Hematopoietic multipotent progenitor cell treated with erythropoietin and hydrocortisone succinate and interleukin-3 and kit ligand, for 6 days (in vitro differentiated cells): ENCODE results near the gene PIP4K2A.
A peak's percentile ranks its signal among the peaks of the same experiment; 100 is the strongest.

Source experiments
- DNase-seq: peaks from one replicate; pipeline ENCODE4 v3.0.0-alpha.2; 2015

The PIP4K2A gene

DNA sequence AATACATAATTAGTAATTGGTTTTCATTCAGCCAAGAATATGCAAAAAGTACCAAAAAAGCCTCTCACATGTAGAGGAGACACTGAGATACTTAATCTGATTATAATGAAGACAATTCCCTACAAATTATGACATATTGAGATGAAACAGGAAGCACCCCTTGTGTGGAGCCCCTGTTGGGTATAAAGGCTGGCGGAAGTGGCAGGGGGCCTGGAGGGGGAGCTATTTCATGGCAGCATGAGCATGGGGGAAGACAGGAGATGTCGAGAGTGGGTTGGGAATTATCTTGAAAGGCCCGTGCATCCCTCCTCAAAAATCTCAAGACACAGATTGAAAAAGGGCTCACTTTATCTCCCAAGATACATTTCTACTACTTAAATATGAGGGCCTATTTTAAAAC is 96.9 kb downstream of the PIP4K2A start:
- DNase-seq: no peak

DNA sequence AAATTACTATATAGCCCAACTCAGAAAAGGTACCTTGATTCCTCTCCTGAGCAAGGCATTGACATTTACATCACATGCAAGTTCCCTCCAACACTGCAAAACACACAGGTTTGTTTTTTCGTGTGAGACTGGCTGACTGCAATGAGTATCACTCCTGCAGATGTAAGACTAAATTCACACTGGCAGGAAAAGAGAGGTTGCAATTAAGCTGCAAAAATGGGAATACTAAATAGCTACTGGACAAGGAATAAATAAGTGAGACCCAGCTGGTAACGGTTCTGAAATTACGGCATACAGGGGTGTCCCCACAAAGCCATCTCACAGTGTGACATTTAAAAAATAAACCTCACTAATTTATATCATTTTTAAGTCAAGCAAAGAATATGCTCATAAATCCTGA is 97.3 kb downstream of the PIP4K2A start:
- DNase-seq: no peak

DNA sequence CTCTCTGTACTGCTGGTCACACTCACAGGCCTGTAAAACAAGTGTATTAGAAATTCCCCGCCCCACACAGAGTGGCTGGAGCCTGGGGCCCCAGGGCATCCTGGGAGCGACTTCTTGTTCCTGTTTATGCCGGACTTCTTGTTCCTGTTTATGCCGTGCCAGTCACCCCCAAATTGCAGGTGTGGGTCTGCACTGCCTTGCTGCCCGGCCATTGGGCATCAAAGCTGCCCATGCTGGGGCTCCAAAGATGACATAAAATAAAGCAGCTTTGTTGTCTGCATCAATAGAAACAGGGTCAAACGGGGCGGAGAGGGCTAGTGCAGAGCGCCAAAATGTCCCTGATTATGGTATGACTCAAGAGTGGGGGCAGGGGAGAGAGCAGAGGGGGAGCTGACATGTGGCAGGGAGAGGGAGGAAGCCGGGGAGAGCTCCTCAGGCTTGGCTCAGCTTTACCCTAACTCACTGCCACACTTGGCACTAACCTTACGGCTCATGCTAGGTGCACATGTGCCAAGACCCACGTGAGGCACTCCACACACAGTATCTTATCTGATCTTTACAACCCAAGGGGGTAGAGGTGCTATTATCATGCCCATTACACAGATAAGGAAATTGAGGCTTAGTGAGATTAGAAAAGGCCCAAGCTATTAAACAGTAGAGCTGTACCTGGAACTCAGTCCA is 98.4 kb downstream of the PIP4K2A start:
- peak; percentile 76 for DNase-seq

DNA sequence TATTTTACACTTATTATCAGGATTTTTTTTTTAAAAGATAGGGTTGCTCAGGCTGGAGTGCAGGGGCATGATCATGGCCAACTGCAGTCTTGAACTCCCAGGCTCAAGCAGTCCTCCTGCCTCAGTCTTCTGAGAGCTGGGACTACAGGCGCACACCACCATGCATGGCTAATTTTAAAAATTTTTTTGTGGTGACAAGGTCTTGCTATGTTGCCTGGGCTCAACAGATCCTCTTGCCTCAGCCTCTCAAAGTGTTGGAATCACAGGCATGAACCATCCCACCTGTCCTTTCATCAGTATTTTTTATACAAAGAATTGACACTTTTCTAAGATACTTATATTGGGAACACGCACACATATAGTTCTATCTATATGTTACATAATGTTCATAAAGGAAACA is 99.3 kb downstream of the PIP4K2A start:
- no peak for DNase-seq

DNA sequence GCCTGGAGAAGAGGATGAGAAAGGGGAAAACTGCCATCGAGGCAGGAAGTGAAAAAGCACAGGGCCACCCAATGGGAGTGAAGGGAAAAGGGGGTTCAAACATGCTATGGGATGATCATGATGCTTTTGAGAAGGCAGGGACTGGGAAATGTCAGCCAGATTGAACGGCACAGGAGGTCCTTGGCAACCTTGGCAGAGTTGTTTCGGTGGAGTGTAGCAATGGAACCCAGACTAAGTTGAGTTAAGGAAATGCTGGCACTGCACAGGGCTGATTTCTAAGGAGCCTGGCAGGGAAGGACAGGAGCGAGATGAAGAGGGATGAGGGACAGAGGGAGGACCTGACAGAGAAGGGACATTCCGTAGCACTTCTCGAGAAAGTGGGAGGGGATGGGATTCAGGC is 101.4 kb downstream of the PIP4K2A start:
- DNase-seq: no peak

DNA sequence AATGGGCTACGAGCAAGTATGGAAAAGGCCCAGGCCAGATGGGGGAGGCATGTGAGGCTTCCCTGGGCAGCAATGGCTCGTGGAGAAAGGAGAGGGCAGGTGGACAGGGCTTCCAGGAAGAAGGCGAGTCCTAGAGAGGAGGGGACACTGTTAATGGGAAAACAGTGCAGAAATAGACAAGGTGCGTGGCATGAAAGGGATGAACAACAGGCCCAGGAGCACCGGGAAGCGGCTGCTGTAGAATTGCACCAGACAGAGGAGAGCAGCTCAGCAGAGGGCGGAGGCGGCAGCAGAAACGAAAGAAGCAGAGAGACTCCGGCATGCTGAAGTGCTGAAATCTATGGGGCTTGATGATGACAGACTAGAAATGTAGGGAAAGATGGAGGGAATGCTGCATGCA is 102.1 kb downstream of the PIP4K2A start:
- no peak for DNase-seq

DNA sequence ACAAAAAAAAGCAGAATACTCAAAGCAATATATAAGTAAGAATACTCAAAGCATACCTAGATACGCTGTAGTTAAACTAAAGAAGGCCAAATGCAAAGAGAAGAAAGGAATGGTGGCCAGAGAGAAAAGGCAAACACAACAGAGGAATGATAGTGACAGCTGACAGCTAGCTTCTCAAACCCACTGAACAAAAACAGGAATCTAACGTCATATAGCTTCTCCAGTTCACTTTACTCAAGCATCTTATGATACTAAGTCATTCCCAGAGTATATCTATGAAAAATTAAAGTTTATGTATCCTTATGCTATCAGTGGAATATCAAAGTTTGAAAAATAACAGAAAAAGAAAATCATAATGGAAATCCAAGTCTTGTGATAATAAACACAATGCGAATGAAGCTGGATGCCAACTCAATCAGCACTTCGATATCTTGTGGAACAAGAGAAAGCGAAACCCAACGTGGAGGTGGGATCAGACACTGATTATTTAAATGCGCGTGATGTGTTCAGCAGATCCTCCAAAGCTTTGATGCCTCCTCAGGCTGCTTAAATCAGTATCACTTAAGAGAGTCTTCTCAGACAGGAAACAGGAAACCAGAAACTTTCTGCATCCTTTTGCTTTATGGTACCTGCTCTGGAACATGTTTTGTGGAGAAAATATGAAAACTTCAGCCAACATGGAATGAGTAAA is 102.8 kb downstream of the PIP4K2A start:
- no peak for DNase-seq

DNA sequence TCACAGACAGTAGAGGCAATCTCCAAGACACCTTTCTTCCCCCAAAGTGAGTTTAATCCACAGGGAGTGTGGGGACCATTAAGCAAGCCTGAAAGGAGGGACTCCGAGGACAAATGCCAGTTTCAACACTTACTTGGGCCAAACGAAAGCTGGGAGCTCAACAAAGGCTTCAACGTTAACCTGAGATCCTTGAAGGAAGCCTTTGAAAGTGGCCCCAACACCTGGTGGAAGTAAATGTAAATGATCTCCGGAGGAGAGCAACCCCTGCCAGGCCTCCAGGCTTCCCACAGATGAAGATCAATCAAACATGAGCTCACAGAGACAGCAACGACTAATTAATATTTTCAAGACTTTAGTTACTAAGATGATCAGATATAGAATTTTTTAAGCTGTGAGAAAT is 103.8 kb downstream of the PIP4K2A start:
- DNase-seq: no peak

DNA sequence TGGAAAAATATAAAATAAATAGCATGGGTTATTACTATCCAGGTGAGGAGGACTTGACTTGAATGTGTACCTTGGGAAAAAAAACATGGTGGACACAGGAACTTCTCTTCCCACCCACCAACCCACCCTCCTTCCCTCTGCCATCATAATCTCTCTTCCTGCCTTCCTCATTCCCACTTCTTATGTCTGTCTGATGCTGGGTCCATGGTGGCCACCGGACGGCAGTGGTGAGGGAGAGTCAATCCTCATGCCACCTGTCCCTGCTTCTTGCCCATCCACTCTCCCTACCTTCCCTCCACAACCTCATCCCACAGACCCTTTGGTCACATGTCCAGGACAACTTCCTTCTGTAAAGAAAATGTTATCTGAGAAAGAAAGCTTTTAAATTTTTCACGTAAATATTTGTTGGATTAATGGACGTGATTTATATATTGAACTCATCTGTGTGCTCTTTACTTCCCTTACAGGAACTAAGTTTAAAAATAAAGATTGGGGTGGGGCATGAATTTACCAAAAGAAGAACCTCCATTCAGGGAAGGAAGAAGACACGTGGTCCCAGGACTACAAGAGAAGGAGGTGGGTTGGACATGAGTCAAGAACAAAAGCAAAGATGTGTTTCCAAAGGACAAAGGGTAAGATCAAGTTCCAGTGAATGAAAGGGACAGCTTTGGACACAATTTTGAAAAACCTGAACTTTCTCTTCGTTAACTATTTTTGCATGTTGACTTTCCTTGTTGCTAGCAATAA is 104.5 kb downstream of the PIP4K2A start:
- DNase-seq: no peak

DNA sequence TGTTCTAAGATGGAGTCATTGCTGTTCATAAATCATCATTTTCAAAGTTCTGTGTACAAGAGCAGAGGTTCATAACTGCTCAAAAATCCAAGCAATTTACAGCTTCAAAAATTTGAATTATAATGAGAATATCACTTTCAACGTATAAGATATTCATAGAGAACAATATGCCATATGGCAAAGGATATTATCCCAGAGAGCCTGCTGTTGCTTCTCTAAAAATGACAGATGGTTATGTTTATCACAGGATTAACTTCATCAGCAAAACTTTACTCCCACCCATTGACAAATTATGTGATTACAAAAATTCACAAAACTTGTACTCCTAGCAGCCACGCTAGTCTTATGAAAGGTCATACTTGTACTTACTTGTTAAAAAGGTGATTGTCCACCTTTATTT is 105.1 kb downstream of the PIP4K2A start:
- no peak for DNase-seq

DNA sequence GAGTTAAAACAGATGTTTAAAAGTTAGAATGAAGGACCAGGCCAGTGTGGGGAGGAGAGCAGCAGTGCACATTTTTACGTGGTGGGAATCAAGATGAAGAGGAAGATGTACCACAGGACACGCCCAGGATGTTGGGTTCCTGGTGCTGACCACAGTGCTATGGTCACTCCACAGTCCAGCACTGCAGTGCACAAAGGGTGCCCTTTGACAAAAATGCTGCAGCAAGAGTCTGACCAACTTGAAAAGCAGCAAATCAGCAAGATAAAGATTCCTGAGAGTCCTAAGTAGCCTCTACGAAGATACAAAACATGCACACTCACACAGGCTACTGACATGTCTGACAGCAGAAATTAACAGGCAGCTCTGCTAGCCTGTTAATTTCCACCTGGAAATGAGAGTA is 107.1 kb downstream of the PIP4K2A start:
- no peak for DNase-seq

DNA sequence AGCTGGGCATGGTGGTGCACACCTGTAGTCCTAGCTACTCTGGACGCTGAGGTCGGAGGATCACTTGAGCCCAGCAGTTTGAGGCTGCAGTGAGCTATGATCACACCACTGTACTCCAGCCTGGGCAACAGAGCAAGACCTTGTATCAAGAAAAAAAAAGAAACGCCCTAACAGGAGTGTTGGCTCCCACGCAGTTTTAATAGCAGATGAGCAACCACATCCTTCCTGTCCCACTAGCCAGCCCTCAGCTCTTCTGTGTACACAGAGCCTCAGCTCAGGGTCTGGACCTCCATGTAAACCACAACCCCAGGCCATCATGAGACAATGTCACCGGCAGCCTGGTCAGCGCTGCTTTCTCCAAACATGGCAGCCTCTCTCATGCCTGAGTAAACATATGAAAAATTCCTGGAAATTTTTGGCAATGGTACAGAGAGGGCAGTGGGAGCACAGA is 108.2 kb downstream of the PIP4K2A start:
- peak; percentile 82 for DNase-seq

DNA sequence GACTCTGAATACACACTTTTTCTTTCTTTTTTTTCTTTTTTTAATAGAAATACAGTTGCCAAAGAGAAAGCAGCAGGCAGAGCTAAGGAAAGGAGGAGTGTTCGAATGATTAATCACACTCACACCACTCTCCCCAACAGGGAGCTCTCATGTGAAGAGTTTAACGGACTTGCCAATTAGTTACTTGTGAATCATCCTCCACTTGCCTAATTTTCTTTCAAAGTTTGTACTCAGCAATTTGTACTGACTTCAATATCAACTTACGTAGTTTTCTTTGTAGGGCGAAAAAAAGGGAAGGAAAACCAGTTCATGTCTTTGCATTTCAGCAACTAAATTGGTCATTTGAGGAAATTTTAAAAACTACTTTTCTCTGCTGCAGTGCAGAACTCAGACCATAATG is 109.2 kb downstream of the PIP4K2A start:
- DNase-seq: peak; percentile 45

DNA sequence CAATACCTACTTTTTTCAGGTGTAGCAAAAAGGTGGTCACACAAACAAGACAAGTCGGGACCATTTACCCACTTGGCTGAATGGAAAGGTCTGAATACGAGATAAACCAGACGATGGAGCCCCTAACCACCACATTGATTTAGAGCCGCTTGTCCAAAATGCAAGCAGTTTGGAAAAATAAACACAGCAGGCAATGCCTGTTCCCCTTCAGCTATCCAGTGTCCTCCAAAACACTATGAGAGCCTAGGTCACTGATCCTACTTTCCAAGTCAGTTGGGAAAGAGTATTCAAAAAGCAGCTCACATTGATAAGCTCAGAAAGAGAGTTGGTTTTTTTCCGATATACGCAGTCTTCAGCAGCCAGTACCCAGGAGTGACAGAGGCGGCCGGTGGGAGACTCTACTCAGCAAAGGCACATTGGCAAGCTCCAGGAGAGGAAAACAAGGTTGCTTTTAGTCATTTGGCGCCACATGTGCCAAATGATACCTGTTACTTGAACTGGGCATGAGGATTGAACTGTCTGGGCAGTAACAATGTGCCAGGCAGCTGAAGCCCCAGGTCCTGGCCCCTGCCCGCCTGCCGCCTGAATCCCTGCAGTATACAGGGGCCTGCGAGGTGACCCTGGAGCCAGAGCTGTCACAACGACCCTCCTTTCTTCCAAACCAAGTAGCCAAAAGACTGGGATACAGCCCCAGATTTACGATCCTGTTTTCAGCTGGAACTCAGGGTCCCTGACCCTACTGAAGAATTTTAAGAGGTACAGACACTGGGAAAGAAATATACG is 109.8 kb downstream of the PIP4K2A start:
- no peak for DNase-seq

DNA sequence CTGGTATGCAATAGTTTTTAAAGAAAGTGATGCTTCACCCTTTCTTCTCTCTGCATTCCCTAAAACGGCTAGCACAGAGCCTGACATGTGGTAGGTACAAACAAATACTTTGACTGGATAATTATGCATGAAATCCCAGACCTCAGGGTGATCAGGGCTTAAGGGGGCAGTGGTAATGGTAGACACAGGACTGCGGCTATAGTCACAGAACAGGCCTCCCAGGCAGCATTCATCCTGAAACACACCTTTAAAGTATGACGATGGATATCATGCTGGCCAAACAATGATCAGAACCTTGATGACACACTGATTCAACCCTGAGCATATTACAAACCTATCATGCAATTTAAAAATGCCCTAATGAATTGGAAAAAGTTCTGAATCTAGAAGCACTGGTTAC is 110.8 kb downstream of the PIP4K2A start:
- DNase-seq: no peak

DNA sequence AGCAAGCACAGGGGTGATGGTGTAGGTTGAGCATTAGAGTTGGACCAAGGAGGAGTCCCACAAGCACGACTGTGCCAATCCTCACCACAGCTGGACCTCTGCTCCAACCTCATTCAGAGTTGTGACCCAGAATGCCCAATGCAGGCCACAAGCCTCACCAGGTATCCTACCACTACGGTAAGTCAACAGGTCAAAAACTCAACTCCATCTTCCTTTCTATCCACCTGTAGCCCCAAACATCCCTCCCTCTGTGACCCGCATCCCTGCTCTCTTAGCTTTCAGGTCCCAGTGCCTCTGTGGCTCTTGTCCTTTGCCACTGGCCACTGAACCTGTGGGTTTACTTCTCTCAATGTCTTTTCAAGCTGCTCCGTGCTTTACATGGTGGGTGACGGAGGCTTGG is 112.8 kb downstream of the PIP4K2A start:
- no peak for DNase-seq

DNA sequence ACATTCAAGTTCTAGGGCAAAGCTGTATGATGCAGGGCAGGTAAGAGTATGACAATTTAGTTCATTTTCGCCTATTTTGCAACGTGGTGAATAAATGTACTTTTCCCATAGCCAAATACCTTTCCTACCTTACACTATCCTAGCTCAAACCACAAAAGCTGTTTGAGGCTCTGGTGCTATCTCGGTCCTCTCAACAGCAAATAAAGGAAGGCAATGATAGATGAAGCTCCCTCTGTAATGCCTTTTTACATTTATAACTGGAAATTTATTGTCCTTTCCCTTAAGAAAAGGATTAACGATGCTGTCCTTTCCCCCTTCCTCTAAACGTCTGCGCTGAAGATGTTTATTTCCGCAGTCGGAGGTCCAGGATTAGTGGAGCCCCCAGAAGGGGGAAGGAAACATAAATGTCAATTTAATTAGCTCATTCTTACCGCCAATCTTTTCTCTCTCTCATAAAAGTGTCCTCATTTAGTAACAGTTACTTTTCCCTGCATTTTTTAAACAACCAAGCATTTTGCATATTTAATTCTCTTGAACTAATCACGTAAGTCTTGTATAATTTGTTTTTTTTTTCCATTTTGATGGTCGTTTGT is 114.6 kb downstream of the PIP4K2A start:
- no peak for DNase-seq

DNA sequence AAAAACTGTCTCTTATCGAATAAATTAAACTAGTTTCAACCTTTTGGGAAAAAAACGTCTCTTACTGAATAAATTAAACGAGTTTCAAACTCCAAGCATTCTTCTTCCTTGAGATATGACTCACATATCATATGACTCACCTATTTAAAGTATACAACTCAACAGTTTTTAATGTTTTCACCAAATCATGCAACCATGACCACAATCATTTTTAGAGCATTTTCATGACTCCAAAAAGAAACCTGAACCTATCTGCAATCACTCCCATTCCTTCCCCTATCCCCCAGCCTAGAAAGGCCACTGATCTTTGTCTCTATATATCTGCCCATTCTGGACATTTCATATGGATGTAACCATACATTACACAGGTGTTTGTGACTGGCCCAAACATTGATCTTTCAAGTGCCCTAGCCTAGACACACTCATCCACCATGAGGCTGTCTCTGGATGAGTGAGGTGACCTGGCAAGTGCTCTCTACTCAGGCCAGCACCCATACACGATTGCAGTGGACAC is 115.3 kb downstream of the PIP4K2A start:
- DNase-seq: no peak

DNA sequence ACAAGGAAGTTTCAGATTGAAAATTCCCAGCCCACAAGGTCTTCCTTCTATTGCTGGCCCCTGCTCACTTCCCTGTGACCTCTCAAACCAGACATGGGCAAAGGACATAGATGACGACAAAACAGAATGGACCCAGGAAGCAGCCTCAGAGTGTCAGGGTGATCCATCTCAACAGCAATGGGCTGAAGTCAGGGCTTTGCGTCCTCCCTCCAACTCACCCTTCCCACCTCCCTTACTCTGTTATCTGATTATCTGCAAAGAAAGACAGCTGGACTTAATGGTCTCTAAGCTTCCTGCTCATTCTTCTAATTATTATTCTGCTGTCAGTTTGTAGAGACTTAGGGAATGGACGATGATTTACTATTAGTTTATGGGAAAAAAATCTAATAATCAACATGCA is 115.9 kb downstream of the PIP4K2A start:
- no peak for DNase-seq

DNA sequence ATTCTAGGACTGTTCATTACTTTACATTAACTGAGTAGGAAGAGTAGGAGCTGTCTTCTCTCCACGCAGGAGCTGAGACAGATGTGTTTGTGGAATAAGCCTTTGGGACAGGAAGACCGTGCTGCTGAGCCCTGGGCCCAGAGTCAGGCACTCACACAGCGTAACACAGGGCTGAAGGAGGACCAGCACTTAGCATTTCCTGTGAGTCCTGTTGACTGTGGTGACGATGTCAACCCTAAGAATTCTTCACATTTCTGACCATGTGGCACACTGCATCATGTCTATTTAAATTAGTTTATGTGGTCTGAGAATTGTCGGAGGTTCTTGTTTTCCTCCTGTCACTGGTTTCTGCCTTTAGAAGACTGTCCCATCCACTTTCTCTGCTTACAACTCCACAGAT is 117.2 kb downstream of the PIP4K2A start:
- no peak for DNase-seq

DNA sequence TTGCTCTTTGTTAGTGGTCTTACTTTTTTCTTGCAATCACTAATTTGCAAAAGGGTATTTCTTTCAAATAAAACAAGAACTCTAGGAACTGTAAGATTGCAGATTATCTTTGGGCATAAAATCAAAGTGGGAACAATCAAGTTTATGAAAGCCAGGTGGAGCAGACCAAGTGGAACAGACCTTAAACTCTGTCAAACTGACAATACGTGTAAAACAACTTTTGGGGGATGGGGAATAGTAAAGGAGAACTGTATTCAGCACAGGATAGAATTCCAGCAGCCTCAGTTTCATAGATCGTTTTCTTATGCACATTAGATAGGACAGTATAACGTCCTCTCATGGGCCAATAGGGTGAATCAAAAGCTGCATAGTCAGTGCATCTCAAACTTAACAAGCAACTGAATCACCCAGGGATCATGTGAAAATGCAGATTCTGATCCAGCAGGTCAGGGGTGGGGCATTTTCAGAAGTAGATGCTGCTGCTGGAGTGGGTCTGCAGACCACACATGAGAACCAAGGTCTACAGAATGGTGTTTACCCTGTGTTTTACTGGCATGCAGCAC is 120.7 kb downstream of the PIP4K2A start:
- no peak for DNase-seq

DNA sequence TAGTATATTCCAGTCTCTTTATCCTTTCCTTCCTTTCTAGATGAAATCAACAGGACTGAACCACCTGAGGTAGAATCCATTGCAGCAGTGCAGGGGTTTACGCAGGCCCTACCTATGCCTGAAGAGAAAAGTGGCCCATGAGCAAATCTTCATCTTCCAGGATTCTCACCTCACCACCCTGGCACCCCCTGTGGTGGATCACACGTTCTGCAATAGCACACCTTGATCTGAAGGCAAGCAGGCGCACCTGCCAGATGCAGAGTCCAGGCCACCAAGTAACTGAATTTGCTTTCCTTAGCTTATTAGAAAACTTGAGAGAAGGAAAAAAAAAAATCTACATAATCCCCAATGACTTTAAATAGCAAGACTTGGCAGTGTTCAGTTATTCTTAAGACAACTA is 121.4 kb downstream of the PIP4K2A start:
- DNase-seq: no peak
